GM03348 (cell line): Measurements from ENCODE around the gene RRP8.

Experiments used
- DNase-seq: peaks from one replicate; pipeline ENCODE4 v3.0.0; 2012; ENCODE audit warnings: low spot score

Gene RRP8

DNA sequence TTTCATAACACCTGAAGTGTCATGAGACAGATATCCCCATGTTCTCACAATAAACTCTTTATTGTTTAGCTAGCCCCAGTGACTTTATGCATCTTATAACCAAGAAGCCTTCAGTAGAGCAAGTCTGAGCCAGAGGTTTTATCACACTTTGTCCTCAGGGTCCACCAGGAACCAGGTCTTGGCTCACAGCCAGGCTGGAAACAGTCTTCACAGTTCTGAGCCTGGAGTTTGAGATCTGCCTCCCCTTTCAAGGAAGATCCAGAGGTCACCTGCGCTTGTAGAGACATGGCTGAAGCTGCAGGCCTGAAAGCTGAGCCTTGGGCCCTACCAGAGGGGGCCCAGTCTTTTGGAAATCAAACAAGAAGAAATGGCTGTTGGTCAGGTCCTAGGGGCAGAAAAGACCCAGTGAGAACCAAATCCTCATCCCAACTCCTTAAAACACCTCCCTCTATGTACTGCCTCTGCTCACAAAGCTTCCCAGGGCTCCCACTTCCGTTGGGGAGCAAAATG lies 3.5 kb downstream of the RRP8 start:
- DNase-seq: no peak

DNA sequence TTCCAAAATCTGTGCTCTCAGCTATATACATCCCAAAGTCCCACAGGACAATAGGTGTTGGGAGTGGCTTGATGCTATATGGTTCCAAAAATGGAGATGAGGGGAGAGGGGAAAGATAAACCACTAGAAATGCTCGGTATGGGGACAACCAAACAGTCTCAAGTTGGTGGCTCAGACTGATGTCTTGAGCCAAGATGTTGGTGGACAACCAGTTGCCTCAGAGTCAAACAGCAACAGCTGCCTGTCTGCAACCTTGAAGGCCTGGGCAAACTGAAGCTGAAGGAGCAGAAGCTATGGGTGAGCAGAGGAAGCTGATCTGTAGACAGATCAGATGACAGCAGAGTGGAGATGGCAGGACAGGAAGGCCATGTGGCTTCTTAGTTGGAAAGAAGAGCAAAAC lies 4.0 kb downstream of the RRP8 start:
- DNase-seq: no peak

DNA sequence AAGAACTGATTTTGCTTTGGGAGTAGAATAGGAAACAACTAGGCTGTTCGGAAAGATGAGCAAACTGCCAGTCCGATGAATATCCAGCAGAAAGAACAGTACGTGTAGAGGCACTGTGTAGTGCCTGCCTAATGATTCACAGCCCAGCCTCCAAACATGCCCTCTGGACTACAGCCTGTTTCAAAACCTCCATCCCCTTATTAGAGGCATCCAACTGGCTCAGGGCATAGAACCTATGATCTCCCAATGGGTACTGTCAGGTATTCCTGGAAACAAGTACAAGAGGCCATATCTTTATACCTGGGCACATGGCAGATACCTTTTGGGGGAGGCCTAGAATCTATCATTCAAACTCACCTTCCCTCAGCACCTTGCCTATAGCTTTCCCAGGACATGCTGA lies 4.9 kb downstream of the RRP8 start:
- DNase-seq: no peak

DNA sequence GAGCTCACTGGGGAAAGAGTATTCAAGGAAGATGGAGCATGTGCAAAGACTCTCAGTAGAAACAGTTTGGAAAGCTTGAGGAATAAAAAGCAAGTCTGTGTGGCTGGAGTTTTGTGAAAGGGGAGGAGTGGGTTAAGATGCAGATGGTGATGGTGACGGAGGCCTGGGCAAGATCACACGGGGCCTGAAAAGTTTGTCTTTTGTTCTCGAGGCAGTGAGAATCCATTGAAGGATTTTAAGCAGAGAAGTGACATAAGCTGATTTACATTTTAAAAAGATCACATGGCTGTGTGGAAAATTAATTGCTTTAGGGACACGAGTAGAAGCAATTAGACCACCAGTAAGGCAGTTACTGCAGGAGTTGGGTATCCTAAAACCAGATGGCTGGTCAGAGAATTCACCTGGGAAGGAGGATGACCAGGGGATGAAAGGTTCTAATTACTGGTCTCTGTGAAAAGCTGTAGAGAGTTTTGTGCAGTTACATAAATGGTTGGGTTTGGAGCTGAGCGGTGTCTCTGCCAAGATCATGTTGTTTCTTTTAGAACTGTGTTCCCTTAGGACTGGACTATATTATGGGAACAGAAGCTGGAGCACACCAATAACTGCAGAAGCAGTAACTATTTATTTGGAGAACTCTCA lies 7.1 kb downstream of the RRP8 start:
- no peak for DNase-seq

DNA sequence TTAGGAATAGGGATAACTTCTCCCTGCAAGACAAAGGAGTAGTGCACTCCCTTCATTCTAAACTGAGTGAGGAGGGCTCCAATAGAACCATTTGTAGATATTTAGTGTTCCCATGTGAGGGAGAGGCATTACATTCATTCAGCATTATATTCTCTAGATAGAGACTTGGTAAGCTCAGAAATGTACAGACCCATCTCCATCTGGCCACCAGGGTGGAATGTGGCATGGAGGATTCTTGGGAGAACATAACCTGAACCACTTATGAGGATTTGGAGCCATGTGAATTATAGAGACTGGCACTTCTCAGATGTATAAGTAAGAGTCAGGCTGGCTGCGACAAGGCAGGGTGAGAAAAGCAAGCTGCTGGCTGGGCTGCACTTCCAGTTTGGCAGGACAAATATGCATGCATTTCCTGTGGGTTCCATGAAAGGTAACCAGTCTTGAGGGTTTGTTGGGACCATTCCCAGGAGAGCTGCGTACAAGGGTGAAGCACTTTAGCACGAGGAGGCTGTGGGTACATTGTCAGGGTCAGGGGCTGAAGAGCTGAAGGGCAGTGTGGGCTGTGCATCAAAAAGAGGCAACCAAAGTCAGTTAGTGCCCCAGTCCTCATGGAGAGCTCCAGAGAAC lies 9.2 kb downstream of the RRP8 start:
- no peak for DNase-seq

DNA sequence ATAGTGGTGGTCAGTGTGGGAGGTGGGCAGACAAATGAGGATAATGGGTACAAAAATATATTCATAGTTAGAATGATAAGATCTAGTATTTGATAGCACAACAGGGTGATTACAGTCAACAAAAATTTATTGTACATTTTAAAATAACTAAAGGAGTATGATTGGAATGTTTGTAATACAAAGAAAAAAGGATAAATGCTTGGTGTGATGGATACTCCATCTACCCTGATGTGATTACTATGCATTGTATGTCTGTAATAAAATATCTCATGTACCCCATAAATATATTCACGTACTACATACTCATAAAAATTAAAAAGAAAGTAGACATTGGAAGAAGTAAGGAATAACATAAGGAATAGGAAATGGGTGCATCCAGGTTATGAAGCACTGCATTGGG lies 15.4 kb downstream of the RRP8 start:
- DNase-seq: no peak

DNA sequence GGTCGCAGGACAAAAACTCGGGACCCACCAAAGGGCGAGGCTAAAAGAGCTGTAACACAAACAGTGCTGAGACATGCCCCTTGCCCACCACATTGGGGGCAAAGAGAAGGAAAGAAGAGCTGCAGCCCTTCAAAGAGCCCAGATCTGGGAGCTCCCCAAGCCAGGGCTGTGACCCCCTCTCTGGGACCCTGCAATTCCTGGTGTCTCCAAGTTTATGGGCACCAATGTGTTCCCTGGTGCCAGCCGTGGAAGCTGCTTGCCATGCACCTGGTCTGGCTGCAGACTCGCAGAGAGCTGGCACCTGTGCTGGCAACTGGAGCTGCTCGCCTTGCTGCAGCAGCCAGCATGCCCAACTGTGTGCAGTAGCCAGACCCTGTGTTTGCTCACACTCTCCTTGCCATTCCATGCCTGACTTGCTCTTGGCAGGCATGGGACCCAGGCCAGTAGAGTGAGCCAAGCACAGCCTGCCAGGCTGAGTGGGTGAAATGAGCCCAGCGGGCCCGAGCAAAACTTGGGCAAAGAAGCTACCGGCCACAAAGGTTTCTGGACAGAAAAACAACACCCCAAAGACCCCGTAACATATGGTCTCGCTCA lies 16.0 kb downstream of the RRP8 start:
- no peak for DNase-seq

DNA sequence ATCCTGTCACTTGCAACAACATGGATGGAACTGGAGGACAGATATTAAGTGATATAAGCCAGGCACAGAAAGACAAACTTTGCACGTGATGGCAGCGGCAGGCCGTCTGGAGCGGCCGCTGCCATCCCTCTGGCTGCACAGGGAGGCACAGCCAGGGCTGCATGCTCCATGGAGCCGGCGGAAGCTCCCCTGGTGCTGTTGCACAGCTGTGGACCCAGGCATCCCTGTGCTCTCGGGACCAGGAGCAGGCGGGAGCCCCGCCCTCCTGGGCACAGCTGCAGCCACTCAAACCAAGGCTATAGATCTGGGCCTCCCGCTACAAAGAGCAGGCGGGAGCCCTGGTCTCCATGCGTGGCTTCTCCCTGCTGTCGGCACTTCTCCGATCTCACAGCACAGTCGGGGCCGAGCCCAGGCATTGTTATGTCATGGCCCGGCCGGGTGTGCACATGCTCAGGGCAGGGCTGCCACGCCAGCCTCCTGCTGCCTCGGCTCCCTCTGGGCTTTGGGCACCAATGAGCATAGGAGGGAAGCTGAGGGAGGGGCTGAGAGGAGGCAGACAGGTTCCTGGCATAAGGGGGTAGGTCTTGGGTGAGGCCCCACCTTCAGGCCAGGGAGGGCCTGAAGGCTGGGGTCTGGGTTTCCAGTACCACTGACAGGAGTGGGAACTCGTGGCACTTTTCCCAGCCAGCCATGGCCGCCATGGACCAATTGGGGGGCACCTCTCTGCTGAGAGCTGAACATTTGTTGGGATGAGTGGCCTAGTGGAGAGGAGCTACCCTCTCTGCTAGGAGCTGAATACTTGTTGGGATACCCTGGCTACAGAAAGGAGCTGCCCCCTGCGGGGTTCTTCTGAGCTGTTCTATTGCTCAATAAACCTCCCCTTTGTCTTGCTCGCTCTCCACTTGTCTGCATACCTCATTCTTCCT lies 16.7 kb downstream of the RRP8 start:
- no peak for DNase-seq

DNA sequence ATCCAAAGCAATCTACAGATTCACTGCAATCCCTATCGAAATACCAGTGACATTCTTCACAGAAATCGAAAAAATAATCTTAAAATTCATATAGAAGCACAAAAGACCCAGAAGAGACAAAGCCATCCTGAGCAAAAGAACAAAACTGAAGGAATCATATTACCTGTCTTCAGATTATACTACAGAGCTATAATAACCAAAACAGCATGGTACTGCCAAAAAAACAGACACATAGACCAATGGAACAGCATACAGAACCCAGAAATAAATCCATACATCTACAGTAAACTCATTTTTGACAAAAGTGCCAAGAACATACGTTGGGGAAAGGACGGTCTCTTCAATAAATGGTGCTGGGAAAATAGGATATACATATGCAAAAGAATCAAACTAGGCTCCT lies 18.9 kb downstream of the RRP8 start:
- no peak for DNase-seq

DNA sequence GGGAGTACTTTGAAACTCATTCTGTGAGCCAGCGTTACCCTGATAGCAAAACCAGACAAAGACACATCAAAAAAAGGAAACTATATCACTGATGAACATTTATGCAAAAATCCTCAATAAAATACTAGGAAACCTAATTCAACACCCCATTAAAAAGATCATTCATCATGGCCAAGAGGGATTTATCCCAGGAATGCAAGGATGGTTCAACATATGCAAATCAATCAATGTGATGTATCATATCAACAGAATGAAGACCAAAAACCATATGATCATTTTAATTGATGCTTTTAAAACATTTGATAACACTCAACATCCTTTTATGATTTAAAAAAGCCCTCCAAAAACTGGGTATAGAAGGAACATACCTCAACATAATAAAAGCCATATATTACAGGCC lies 19.8 kb downstream of the RRP8 start:
- DNase-seq: no peak

DNA sequence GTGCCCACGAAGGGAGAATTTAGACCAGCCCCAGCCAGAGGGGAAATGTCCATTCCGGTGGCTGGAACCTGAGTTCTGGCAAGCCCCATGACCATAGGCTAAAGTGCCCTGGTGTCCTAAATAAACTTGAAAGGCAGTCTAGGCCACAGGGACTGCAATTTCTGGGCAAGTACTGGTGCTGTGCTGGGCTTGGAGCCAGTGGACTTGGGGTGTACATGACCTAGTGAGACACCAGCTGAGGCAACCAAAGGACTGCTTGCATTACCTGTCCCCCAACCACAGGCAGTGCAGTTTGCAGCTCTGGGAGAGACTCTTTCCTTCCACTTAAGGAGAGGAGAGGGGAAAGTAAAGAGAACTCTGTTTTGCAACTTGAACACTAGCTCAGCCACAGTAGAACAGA lies 23.7 kb downstream of the RRP8 start:
- no peak for DNase-seq

DNA sequence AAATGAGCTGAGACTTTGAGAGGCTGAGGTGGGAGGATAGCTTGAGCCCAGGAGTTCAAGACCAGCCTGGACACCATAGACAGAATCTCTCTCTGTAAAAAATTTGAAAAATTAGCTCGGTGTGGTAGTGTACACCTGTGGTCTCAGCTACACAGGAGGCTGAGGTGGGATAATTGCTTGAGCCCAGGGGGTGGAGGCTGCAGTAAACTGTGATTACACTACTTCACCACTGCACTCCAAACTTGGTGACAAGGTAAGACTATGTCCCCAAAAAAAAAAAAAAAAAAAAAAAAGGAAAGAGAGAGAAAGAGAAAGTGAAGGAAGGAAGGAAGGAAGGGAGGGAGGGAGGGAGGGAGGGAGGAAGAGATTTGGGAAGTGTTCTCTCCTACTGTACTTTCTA lies 25.3 kb downstream of the RRP8 start:
- DNase-seq: no peak

DNA sequence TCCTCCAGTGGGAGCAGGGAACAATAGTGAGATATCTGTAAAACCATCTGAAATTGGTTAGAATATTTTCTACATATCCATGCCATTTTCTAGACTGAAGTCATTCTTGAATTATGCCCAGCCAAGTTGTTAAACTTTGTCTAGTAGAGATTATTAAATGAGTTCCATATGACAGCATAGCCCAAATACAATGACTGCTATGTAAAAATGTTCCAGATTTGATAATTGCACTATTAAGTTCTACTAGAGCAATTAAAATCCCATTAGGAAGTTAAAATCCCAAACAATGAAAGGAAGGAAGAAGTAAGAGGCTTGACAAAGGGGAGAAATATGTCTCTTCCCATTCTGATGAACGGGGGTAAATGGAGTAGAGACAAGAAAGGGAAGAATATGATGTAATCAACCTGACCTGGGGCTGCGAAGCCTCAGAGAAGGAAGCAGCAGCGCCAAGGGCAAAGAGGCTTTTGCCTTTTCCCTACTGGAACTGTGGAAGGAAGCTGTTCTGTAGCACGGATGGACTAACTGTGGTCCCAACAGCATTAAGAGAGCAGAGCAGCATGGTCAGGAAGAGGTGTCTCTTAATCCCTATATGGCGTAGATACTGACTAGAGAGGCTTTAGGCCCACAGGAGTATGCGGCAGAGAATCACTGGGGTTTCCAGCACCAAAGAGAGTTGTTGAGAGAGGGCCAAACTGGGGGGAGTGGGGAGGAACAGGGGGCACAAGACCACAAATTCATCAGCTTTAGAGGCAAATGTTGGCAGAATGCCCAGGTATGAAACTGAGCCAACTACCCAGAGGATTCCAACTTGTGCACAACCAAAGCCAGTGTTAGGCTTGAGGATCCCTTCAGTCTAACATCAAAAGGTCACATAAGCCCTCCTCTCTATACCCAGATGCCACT lies 26.7 kb downstream of the RRP8 start:
- peak; percentile 77 for DNase-seq

DNA sequence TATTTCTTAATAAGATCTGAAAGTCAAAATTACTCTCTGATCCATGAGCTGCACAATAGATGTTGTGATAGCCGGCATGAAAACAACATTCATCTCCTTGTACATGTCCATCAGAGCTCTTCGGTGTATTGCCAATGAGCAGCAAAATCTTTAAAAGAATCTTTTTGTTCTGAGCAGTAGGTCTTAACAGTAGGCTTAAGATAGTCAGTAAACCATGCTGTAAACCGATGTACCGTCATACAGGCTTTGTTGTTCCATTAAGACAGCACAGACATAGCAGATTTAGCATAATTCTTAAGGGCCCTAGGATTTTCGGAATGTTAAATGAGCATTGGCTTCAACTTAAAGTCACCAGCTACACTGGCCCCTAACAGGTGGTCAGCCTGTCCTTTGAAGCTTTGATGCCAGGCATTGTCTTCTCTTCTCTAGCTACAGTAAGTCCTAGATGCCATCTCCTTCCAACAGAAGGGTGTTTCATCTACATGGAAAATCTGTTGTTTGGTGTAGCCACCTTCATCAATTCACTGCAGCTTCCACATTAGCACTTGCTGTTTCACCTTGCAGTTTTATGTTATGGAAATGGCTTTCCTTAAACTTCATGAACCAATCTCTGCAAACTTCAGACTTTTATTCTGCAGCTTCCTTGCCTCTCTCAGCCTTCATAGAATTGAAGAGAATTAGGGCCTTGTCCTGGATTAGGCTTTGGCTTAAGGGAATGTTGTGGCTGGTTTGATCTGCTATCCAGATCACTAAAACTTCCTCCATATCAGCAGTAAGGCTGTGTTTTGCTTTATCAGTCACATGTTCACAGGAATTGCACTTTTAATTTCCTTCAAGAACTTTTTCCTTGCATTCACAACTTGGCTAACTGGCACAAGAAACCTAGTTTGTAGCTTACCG lies 28.4 kb downstream of the RRP8 start:
- DNase-seq: no peak

DNA sequence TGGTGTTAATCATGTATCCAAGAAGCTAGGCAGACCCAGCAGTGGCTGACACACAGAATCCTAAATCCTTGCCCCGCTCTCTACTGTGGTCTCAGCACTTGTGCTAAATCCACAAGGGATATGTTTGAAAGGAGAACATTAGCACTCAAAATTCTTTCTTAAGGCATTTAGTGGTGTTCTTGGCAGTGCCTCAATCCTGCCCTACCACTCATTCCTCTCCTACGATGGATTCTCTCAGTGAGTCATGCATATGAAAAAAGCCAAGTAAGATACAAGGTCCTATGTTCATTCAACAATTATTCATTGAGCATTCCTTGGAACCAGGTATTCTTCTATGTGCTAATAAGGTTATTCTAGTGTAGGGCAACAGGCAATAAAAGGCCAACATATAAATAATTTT lies 31.2 kb downstream of the RRP8 start:
- peak; percentile 87 for DNase-seq

DNA sequence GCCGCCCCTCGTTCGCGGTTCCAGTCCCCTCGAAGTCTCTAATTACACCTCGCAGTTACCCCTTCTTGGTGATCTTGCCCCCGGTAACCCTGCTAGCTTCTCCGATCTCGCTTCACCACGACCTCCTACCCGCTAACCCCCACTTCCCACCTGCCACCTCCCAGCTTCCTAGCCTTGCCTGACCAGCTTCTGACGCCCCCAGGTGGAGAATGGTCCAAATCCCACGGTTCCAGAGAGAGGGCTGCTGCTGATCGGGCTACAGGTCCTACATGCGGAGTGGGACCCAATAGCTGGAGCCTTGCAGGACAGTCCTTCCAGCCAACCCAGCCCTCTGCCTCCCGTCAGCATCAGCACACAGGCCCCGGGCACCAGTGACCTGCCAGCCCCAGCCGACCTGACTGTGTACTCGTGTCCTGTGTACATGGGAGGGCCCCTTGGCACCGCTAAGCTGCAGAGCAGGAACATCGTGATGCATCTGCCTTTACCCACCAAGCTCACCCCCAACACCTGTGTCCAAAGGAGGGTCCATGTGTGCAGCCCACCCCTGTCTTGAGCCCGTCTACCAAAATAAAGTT lies 31.9 kb downstream of the RRP8 start:
- DNase-seq: no peak

DNA sequence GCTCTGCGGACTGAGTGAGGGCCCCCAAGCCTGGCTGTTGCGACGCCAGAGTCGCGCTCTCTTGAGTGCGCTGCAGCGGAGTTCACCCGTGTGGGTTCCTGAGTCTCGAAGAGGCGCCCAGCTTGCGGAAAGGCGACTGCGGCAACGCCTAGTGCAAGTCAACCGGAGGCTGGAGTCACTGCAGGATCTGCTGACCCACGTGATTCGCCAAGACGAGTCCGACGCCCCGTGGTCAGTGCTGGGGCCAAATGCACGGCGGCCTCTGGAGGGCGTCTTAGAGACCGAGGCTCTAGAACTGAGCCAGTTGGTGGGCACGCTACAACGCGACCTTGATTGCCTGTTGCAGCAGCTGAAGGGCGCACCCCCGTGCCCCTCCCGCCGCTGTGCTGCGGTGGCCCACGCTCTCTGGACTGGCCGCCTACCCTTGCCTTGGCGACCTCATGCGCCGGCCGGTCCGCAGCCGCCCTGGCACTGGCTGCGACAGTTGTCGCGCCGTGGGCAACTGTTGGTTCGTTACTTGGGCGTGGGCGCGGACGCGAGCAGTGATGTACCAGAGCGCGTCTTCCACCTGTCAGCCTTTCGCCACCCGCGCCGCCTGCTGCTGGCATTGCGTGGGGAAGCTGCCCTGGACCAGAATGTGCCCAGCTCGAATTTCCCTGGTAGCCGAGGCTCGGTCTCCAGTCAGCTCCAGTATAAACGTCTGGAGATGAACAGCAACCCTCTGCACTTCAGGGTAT lies 32.6 kb downstream of the RRP8 start:
- DNase-seq: no peak

DNA sequence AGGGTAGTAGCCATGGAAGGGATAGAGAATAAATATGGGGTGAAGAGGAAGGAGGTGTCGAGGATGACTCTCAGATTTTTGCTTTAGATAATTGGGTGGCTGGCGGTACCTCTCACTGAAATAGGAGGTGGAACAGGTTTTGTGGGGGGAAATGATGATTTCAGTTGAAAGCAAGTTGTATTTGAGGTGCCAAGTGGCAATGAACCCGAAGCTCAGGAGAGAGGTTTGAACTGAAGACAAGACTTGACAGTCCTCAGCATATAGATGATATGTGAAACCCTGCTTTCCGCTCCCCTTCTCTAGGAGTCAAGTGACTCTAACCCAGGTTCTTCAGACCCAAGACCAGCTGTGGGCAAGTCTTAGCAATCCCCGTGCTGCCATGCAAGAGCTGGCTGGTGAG lies 33.7 kb downstream of the RRP8 start:
- DNase-seq: no peak

DNA sequence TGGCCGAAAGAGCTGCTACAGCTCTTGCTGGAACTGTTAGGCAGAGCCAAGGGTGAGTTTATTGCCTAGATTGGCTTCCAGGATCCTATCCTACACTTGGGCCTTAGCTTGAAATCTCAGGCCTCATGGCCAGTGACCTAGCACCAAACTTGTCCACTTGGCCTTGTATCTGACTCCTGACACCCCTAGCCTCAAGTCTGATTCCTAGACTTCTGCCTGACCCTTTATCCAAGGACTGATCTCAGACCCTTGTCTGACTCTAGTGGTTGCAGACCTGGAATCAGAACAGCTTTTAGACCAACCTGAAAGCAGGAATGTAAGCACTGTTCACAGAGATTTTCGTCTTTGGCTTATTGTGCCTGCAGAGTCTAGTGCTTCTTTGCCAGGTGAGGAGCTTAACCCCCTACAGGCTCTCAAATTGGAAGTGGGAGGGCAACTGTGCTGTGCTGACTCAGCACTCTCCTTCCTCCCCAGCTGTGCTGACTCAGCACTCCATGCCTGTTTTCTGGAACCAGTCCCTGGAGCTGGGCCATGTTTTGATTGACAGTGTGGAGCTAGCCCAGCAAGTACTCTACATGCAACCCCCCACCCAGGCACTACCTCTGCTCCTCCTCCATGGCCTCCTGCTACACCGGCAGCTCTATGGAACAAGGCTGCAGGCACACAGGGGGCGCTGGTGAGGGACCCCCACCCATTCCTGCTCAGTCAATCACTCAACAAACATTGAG lies 35.1 kb downstream of the RRP8 start:
- DNase-seq: peak; percentile 44
